HepG2 (cell line): Measurements from ENCODE around the gene ATP5F1A. TPM values are rescaled to one million over a fixed set of nuclear protein-coding genes. Genes with fewer than 3 reads are reported as not detected.

Experiments used
- FLYWCH1 ChIP-seq: sonication (generic); formaldehyde crosslinking; IDR thresholded peaks from 2 replicates; pipeline ENCODE4 v1.8.1; 2023; ENCODE audit warnings: mild to moderate bottlenecking, missing genetic modification reagents
- FOXK2 ChIP-seq: fragments of 450-650 bp; IDR thresholded peaks from 2 replicates; pipeline ENCODE4 v1.6.1; 2016
- HDAC1 ChIP-seq: sonication (generic); formaldehyde crosslinking; IDR thresholded peaks from 2 replicates; pipeline ENCODE4 v1.5.1; 2020; ENCODE audit warnings: mild to moderate bottlenecking, missing genetic modification reagents
- HMG20A ChIP-seq: IDR thresholded peaks from 2 replicates; pipeline ENCODE4 v1.6.1; 2016; ENCODE audit warnings: borderline replicate concordance
- HMGA1 ChIP-seq: sonication (generic); formaldehyde crosslinking; conservative IDR thresholded peaks from 2 replicates; pipeline ENCODE4 v1.4.0; 2020; ENCODE audit warnings: missing genetic modification reagents
- MIER2 ChIP-seq: IDR thresholded peaks from 2 replicates; pipeline ENCODE4 v1.6.1; 2016; ENCODE audit warnings: missing biosample characterization, missing genetic modification reagents
- NAIF1 ChIP-seq: sonication (generic); formaldehyde crosslinking; IDR thresholded peaks from 2 replicates; pipeline ENCODE4 v1.5.0; 2020; ENCODE audit warnings: mild to moderate bottlenecking, missing genetic modification reagents, borderline replicate concordance
- RNF2 ChIP-seq: fragments of 450-650 bp; conservative IDR thresholded peaks from 2 replicates; pipeline ENCODE4 v1.6.1; 2016; ENCODE audit warnings: low read depth
- SAFB2 ChIP-seq: sonication (generic); formaldehyde crosslinking; IDR thresholded peaks from 2 replicates; pipeline ENCODE4 v1.5.1; 2020; ENCODE audit warnings: missing genetic modification reagents, low read depth, mild to moderate bottlenecking, borderline replicate concordance
- SALL2 ChIP-seq: sonication (generic); formaldehyde crosslinking; IDR thresholded peaks from 2 replicates; pipeline ENCODE4 v1.8.1; 2023; ENCODE audit warnings: mild to moderate bottlenecking, missing genetic modification reagents, inconsistent platforms
- SPEN ChIP-seq: sonication (generic); formaldehyde crosslinking; IDR thresholded peaks from 2 replicates; pipeline ENCODE4 v1.5.1; 2020; ENCODE audit warnings: low read depth, mild to moderate bottlenecking, missing genetic modification reagents
- ZNF772 ChIP-seq: sonication (generic); formaldehyde crosslinking; IDR thresholded peaks from 2 replicates; pipeline ENCODE4 v1.5.0; 2020; ENCODE audit warnings: mild to moderate bottlenecking, missing genetic modification reagents
- ZNF878 ChIP-seq: sonication (generic); formaldehyde crosslinking; IDR thresholded peaks from 2 replicates; pipeline ENCODE4 v1.8.1; 2023; ENCODE audit warnings: mild to moderate bottlenecking, missing genetic modification reagents, moderate library complexity
- ZSCAN25 ChIP-seq: sonication (generic); formaldehyde crosslinking; IDR thresholded peaks from 2 replicates; pipeline ENCODE4 v1.8.0; 2022; ENCODE audit warnings: mild to moderate bottlenecking, missing genetic modification reagents
- polyA plus RNA-seq, 8 experiments: library from polyadenylated mRNA; depleted of rRNA in 3 of 8; stranded (reverse) in 7 of 8; unstranded in 1 of 8; fragments of >200 nt; fragmentation: Illumina TruSeq in 4 of 8; extraction: Trizol in 4 of 8; gene quantifications; 2 replicates each; pipeline versions ENCODE4 v1.2.1 to v1.2.3, GENCODE V29; 2011 to 2016; ENCODE audit warnings: low read depth in 4 of 8, missing spikeins in 1 of 8, mixed read lengths in 1 of 8; ENCODE audit not compliant: insufficient read depth in 1 of 8
- total RNA-seq, 5 experiments: library from RNA; depleted of rRNA; stranded (reverse); fragments of >200 nt; fragmentation: Illumina TruSeq; extraction: Trizol; gene quantifications; 2 replicates each; pipeline ENCODE4 v1.2.3, GENCODE V29; 2016; ENCODE audit warnings: low read depth in 1 of 5
- TF ChIP-seq, protein P1 (sequence below): IDR thresholded peaks from 2 replicates; pipeline ENCODE4 v1.6.1; 2016; ENCODE audit warnings: low read depth
- TF ChIP-seq, protein P2 (sequence below): sonication (generic); formaldehyde crosslinking; IDR thresholded peaks from 2 replicates; pipeline ENCODE4 v1.5.0; 2020; ENCODE audit warnings: mild to moderate bottlenecking, missing genetic modification reagents, borderline replicate concordance
- TF ChIP-seq, protein P3 (sequence below): sonication (generic); formaldehyde crosslinking; IDR thresholded peaks from 2 replicates; pipeline ENCODE4 v1.4.0; 2020; ENCODE audit warnings: missing genetic modification reagents; ENCODE audit errors: not compliant biosample characterization
- TF ChIP-seq, protein P4 (sequence below): sonication (generic); formaldehyde crosslinking; IDR thresholded peaks from 2 replicates; pipeline ENCODE4 v1.8.0; 2022; ENCODE audit warnings: mild to moderate bottlenecking, missing genetic modification reagents

Gene ATP5F1A
- total and polyA plus RNA-seq, 2 of the 13 experiments (the other 11 are each of a cell fraction or from before 2014, with no cell fraction given) = 459 to 922 TPM

DNA sequence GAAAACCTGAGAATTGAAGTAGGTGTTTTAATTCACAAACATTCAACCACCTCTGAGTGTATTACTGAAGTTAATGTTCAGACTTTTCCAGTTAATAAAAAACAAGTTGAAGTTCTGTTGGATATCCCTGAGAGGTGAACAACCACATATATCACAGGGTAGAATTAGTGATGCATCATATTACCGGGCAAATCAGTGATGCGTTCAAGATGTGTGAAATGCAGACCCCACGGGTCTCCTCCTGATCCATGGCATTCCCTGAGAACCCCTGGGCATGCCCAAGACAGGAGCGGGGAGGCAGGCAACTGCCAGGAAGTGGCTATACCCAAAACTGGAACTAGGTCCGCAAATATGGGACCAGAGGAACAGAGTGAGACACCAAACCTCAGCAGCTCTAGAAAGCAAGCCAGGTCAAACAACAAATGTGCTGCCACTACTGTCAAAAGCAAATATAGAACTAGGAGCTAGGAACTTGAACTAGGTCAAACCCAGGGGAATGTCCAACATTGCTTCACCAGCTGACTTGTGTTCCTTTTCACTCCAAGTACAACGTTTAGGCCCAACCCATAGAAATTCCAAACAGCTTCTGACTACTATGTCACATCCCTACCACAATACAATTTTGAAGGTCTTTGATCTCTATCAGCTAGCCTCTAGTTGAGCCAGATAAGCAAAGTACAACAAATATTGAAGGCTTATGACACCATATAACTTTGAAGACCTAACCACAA lies 46.2 kb downstream of the ATP5F1A start (continued):
- TF ChIP-seq, protein P1, sequence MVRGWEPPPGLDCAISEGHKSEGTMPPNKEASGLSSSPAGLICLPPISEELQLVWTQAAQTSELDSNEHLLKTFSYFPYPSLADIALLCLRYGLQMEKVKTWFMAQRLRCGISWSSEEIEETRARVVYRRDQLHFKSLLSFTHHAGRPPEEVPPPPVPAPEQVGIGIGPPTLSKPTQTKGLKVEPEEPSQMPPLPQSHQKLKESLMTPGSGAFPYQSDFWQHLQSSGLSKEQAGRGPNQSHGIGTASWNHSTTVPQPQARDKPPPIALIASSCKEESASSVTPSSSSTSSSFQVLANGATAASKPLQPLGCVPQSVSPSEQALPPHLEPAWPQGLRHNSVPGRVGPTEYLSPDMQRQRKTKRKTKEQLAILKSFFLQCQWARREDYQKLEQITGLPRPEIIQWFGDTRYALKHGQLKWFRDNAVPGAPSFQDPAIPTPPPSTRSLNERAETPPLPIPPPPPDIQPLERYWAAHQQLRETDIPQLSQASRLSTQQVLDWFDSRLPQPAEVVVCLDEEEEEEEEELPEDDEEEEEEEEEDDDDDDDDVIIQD = no peak
- no peak for TF ChIP-seq ZSCAN25
- no peak for TF ChIP-seq SAFB2 (CRISPR knock-in tag)
- peak; percentile 55; the same call in 1 of the 2 replicates for TF ChIP-seq ZNF772 (CRISPR knock-in tag)
- no peak for TF ChIP-seq FLYWCH1 (CRISPR knock-in tag)
- peak; percentile 89 for TF ChIP-seq HMG20A
- TF ChIP-seq SALL2 (CRISPR knock-in tag) = no peak
- TF ChIP-seq HMGA1 (CRISPR knock-in tag) = no peak
- TF ChIP-seq SPEN (CRISPR knock-in tag) = no peak; the same call in 1 of the 2 replicates
- no peak for TF ChIP-seq RNF2
- TF ChIP-seq FOXK2 = peak; percentile 58
- TF ChIP-seq, protein P2, sequence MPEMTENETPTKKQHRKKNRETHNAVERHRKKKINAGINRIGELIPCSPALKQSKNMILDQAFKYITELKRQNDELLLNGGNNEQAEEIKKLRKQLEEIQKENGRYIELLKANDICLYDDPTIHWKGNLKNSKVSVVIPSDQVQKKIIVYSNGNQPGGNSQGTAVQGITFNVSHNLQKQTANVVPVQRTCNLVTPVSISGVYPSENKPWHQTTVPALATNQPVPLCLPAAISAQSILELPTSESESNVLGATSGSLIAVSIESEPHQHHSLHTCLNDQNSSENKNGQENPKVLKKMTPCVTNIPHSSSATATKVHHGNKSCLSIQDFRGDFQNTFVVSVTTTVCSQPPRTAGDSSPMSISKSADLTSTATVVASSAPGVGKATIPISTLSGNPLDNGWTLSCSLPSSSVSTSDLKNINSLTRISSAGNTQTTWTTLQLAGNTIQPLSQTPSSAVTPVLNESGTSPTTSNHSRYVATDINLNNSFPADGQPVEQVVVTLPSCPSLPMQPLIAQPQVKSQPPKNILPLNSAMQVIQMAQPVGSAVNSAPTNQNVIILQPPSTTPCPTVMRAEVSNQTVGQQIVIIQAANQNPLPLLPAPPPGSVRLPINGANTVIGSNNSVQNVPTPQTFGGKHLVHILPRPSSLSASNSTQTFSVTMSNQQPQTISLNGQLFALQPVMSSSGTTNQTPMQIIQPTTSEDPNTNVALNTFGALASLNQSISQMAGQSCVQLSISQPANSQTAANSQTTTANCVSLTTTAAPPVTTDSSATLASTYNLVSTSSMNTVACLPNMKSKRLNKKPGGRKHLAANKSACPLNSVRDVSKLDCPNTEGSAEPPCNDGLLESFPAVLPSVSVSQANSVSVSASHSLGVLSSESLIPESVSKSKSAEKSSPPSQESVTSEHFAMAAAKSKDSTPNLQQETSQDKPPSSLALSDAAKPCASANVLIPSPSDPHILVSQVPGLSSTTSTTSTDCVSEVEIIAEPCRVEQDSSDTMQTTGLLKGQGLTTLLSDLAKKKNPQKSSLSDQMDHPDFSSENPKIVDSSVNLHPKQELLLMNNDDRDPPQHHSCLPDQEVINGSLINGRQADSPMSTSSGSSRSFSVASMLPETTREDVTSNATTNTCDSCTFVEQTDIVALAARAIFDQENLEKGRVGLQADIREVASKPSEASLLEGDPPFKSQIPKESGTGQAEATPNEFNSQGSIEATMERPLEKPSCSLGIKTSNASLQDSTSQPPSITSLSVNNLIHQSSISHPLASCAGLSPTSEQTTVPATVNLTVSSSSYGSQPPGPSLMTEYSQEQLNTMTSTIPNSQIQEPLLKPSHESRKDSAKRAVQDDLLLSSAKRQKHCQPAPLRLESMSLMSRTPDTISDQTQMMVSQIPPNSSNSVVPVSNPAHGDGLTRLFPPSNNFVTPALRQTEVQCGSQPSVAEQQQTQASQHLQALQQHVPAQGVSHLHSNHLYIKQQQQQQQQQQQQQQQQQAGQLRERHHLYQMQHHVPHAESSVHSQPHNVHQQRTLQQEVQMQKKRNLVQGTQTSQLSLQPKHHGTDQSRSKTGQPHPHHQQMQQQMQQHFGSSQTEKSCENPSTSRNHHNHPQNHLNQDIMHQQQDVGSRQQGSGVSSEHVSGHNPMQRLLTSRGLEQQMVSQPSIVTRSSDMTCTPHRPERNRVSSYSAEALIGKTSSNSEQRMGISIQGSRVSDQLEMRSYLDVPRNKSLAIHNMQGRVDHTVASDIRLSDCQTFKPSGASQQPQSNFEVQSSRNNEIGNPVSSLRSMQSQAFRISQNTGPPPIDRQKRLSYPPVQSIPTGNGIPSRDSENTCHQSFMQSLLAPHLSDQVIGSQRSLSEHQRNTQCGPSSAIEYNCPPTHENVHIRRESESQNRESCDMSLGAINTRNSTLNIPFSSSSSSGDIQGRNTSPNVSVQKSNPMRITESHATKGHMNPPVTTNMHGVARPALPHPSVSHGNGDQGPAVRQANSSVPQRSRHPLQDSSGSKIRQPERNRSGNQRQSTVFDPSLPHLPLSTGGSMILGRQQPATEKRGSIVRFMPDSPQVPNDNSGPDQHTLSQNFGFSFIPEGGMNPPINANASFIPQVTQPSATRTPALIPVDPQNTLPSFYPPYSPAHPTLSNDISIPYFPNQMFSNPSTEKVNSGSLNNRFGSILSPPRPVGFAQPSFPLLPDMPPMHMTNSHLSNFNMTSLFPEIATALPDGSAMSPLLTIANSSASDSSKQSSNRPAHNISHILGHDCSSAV (CRISPR knock-in tag) = no peak
- peak; percentile 51; the same call in 1 of the 2 replicates for TF ChIP-seq ZNF878 (CRISPR knock-in tag)
- TF ChIP-seq, protein P3, sequence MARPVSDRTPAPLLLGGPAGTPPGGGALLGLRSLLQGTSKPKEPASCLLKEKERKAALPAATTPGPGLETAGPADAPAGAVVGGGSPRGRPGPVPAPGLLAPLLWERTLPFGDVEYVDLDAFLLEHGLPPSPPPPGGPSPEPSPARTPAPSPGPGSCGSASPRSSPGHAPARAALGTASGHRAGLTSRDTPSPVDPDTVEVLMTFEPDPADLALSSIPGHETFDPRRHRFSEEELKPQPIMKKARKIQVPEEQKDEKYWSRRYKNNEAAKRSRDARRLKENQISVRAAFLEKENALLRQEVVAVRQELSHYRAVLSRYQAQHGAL (CRISPR knock-in tag) = no peak
- TF ChIP-seq, protein P4, sequence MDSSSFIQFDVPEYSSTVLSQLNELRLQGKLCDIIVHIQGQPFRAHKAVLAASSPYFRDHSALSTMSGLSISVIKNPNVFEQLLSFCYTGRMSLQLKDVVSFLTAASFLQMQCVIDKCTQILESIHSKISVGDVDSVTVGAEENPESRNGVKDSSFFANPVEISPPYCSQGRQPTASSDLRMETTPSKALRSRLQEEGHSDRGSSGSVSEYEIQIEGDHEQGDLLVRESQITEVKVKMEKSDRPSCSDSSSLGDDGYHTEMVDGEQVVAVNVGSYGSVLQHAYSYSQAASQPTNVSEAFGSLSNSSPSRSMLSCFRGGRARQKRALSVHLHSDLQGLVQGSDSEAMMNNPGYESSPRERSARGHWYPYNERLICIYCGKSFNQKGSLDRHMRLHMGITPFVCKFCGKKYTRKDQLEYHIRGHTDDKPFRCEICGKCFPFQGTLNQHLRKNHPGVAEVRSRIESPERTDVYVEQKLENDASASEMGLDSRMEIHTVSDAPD (CRISPR knock-in tag) = no peak
- peak; percentile 72 for TF ChIP-seq HDAC1 (CRISPR knock-in tag)
- TF ChIP-seq MIER2 (CRISPR knock-in tag) = no peak
- no peak for TF ChIP-seq NAIF1 (CRISPR knock-in tag)
